T-helper 9 cell (primary cell): Measurements from ENCODE around the gene MEGF11.
"Not testable (repeated sequence)": the region's sequence is repeated elsewhere in the genome, so short reads cannot be mapped to it uniquely, and the experiment has no call there.

Experiments
- DNase-seq: peaks from one replicate; pipeline ENCODE4 v3.0.0-alpha.2; 2020

Gene MEGF11

DNA sequence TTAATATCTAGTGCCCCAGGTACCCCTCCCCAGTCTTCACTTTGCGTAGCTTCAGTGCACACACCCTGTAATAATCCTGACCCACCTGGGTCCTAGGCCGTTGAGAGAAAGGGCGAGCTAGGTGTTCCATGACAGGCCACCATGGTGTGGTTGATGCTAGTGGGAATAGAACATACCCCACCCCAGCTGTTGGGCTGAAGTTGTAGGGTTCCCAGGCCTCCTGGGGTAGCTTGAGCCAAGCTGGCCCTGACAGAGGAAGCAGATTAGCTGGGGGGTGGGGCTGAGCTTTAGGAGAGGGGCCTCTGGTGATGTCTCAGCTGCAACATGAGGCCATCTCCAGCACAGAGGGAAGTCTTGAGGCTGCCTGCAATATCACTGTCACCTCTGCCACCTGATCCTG is 343.7 kb downstream of the MEGF11 start:
- no peak for DNase-seq

DNA sequence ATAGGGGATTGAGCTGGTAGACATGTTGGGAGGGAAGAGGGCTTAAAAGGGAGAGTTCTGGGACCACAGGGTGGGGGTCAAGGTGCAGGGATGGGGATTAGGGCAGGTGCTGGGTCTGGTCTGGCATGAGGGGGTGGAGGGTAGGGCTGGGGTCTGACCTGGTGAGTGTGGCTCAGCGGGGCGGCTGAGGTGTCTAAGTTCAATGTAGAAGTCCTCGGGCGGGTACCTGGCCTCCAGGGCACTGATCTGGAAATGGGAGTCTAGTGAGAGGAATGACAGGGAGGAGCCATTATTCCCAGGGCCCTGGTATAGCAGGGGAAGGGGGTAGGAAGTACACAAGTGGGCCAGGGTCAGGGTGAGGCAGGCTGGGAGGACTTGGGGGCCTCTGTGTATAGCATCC is 344.7 kb downstream of the MEGF11 start:
- DNase-seq = no peak

GRCh38 chr15:65907661-65908060 is 345.9 kb downstream of the MEGF11 start:
- no peak for DNase-seq

GRCh38 chr15:65906396-65906795 is 347.2 kb downstream of the MEGF11 start:
- no peak for DNase-seq

- DNase-seq = no peak
Observed at GRCh38 chr15:65904301-65904700, 349.2 kb downstream of the MEGF11 start.

DNA sequence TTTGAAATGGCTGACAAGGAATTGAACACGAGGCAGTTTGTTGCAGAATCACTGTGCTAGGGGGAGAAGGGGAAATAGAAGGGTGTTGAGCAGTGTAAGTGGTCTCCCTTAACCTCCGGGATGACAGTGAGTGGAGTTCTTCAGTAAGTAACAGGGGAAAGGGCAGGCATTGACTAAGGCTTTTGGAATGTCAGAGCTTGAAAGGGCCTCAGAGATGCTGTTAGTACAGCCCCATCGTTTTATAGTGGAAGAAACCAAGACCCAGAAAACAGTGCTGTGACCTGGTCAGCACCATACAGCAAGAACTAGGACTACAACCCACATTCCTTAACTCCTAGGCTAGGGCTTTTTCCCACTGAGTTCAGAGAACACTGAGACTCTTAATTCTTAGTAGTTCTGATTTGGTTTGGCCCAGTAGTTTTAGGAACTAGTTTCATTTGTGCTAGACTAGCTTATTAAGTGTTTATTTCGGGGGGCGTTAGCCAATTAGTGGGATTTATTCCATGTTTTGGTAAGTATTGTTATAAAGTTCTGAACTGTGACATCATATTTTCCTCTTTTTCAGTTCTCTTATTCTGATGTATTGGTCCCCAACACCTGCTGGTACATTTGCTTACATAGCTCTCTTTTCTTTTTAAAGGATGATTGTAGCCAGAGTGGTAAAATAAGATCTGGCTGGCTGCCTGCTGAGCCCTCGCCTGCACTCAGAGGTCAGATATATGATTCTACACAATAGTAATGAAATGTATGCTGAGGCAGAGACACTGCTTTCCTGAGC is 350.1 kb downstream of the MEGF11 start:
- DNase-seq = no peak

DNA sequence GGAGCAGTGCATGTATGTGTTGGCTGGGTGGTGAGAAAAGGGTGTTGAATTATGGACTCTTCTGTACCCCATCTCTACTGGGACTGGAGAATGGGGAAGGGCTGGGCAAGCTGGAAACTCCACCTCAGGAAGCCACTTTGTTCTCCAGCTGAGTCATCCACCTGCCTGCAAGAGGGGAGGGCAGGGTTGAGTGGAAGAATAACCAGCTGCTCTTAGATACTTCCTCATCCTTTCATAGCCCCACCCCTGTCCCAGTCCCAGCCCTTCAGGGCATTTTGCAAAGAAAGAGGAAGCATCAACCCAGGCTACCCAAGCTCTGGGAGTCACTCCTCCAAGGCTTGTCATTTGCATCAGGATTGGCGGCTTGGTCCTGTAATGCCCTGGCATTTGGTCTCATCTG is 351.2 kb downstream of the MEGF11 start:
- DNase-seq = no peak

DNA sequence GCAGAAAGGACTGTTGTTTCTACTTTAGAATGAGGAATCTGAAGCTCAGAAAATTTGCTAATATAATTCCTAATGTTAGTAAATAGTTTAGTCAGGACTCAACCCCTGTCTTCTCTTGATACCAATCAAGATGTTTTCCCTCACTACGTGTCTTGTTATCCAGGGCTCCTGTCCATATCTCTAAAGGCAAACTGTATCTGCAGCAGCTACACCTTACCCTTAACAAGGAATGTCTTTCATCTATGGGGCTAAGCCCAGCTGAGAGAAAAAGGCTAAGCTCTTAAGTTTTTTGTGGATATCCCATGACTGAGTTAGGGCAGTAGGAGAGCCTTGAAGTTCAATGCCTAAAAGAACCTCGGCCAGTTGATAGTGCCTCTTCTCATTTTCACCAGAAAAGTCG is 351.7 kb downstream of the MEGF11 start:
- DNase-seq = no peak

- no peak for DNase-seq
Observed at GRCh38 chr15:65901336-65901735, 352.2 kb downstream of the MEGF11 start.

DNA sequence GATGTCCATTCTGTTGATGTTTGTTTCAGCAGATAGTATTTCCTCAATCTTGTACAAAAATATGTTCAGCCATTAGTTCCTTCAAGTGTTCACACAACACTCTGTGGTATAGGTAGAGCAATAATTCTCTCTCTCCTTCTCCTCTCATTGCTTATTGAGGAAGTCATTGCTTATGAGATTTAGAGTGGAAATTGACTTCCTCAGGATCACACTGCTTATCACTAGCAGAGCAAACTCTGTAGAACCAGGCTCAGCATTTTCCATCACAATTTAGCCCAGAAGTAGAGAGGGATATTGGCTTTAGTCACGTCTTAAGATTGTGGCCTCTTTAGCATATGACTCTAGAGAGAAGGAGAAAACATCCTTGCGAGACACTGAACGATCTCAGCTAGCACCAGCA is 353.1 kb downstream of the MEGF11 start:
- DNase-seq = no peak

DNA sequence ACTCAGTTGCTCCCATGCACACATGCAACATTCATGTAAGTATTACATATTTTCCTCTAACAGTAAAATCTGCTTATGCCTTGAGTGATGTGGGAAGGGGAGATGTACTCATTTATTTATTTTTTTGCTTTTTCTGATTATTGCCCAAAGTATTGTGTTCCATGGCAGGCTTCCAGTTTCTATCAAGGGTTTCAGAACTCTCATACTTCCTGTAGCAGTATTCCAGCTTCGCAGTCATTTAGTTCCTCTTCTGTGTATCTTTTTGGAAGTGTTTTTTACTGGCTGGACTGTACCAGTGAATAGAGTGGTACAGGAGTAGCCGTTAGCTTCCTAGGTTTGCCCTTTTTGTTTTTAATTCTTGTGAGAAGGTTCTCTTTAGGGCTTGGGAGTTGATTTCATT is 357.3 kb downstream of the MEGF11 start:
- no peak for DNase-seq

- DNase-seq = no peak
Observed at GRCh38 chr15:65893060-65893459, 360.5 kb downstream of the MEGF11 start.

- no peak for DNase-seq
Observed at GRCh38 chr15:65888981-65889380, 364.6 kb downstream of the MEGF11 start.

DNA sequence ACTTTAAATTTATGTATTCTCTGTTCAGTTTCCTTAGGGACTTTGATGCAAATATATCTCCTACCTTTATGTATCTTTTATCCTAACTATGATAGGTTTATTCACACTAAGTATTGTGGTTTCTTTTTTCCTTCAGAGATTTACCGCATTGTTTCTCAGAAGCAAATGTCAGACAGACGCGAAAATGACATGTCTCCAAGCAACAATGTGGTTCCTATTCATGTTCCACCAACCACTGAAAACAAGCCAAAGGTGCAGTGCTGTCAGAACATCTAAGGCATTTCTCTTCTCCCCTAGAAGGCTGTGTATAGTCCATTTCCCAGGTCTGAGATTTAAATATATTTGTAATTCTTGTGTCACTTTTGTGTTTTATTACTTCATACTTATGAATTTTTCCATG is 366.0 kb downstream of the MEGF11 start:
- no peak for DNase-seq

- no peak for DNase-seq
Observed at GRCh38 chr15:65885668-65886218, 367.8 kb downstream of the MEGF11 start.

DNA sequence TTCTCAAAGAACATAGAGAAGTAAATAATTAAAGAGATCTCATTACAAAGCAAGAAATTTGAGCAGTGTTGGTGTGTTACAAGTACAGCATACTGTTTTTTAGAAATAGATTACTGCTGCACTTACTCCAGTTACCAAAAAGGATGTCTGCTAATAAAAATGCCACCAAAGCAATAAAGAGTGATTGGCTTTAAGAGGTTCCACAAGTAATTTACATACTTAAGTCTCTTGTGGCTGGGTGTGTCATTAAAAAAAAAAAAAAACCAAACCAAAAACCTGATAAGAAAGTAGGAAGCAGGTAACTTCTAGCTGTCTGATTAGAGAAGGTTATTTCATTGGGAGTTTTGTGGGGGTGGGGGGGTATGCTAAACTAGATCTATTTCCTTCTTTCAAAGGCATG is 369.0 kb downstream of the MEGF11 start:
- no peak for DNase-seq

- no peak for DNase-seq
Observed at GRCh38 chr15:65883571-65883970, 370.0 kb downstream of the MEGF11 start.

GRCh38 chr15:65881766-65882434 is 371.6 kb downstream of the MEGF11 start:
- no peak for DNase-seq

DNA sequence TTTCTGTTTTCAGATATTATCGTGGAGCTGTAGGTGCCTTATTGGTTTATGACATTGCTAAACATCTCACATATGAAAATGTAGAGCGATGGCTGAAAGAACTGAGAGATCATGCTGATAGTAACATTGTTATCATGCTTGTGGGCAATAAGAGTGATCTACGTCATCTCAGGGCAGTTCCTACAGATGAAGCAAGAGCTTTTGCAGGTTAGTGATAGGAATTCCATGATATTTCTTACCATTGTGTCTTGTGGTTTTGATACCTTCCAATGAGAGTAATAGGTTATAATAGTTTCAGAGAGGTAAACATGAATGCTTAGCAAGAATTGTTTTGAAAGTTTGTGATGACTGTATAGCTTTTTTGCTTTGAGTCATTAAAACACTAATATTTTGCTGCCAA is 375.8 kb downstream of the MEGF11 start:
- no peak for DNase-seq

DNA sequence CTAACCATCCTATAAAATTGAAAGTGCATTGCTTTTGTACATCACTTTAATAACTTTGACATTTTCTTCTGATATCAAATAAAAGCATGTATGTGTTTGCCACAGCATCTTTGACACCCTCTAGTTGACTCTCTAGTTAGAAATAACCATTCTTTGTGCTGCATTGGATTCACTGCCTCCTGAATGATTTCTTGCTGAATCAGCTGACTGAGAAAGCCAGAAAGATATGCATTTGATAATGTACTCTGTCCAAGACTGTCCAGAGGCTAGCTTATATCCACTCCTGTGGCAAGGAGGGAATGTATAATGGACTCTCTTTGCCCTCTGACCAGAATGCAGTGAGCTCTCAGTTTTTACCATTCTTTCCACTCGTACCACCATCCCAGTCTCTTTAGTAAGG is 378.1 kb downstream of the MEGF11 start:
- DNase-seq = no peak

- no peak for DNase-seq
Observed at GRCh38 chr15:65873256-65873655, 380.3 kb downstream of the MEGF11 start.

GRCh38 chr15:65872596-65872995 is 381.0 kb downstream of the MEGF11 start:
- DNase-seq = not testable (repeated sequence)

- DNase-seq = not testable (repeated sequence)
Observed at GRCh38 chr15:65871886-65872285, 381.7 kb downstream of the MEGF11 start.

DNA sequence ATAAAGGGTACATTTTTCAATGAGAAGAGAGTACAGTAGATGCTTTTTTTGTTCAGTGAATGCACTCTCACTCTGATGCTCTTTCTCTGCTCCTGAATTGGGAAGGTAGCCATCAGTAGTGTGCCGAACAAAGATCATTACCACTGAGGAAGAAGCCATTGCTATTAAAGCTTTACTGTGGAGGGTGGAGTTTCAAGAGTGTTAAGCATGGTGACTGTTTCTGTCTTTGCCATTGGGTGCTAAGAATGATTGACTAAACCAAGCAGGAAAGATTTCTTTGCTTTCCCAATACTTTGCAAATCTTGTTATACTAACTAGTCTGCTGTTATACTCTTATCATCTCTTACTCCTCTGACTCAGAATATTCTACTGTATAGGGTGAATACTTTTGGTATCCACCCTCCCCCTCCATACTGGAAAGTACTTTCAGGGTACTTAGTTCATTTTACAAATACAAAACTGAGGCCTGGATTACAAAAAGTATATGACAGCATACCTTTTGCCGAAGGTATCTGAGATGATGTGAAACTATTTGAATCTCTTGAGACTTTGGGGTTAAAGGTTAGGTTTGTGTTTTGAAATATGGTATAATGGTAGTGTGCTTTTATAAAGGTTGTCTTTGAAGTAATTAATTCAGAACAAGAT is 382.5 kb downstream of the MEGF11 start:
- no peak for DNase-seq
